H9 (cell line): ENCODE measurements around the gene NMRAL1. TPM values are rescaled to one million over a fixed set of nuclear protein-coding genes. Genes with fewer than 3 reads are reported as not detected.

Source experiments
- DNase-seq: peaks from one replicate; pipeline ENCODE4 v3.0.0-alpha.2; 2017
- H2AFZ ChIP-seq: one replicate; pipeline ENCODE4 v1.6.1; 2013; ENCODE audit warnings: mild to moderate bottlenecking, low read length, control low read depth, moderate library complexity
- H2AK5ac ChIP-seq: 2 replicates; pipeline ENCODE4 v1.6.1; 2013; ENCODE audit warnings: low read length, control low read depth, mixed read lengths; ENCODE audit not compliant: insufficient read length
- H2BK120ac ChIP-seq: one replicate; pipeline ENCODE4 v1.6.1; 2013; ENCODE audit warnings: low read depth, mild to moderate bottlenecking, low read length, control low read depth, inconsistent platforms; ENCODE audit not compliant: poor library complexity, severe bottlenecking
- H2BK12ac ChIP-seq: 2 replicates; pipeline ENCODE4 v1.6.1; 2013; ENCODE audit warnings: low read length, control low read depth, mixed read lengths, low read depth; ENCODE audit not compliant: insufficient read length
- H2BK15ac ChIP-seq: 2 replicates; pipeline ENCODE4 v1.6.1; 2013; ENCODE audit warnings: low read depth, low read length, control low read depth
- H2BK20ac ChIP-seq: one replicate; pipeline ENCODE4 v1.6.1; 2013; ENCODE audit warnings: low read depth, mild to moderate bottlenecking, low read length, control low read depth, inconsistent platforms; ENCODE audit not compliant: poor library complexity, severe bottlenecking
- H2BK5ac ChIP-seq: 2 replicates; pipeline ENCODE4 v1.6.1; 2013; ENCODE audit warnings: low read length, control low read depth, mixed read lengths; ENCODE audit not compliant: insufficient read length
- H3K14ac ChIP-seq: 2 replicates; pipeline ENCODE4 v1.6.1; 2013; ENCODE audit warnings: low read length, control low read depth; ENCODE audit not compliant: insufficient read depth
- H3K18ac ChIP-seq: 2 replicates; pipeline ENCODE4 v1.6.1; 2013; ENCODE audit warnings: low read depth, mild to moderate bottlenecking, mixed read lengths, low read length, control low read depth; ENCODE audit not compliant: insufficient read length
- H3K23ac ChIP-seq: 2 replicates; pipeline ENCODE4 v1.6.1; 2013; ENCODE audit warnings: low read length, control low read depth, mixed read lengths, low read depth; ENCODE audit not compliant: insufficient read length
- H3K23me2 ChIP-seq: 2 replicates; pipeline ENCODE4 v1.6.1; 2013; ENCODE audit warnings: low read depth, mild to moderate bottlenecking, mixed read lengths, low read length, control low read depth; ENCODE audit not compliant: insufficient read length, poor library complexity, severe bottlenecking
- H3K27ac ChIP-seq: 2 replicates; pipeline ENCODE4 v1.5.1; 2013; ENCODE audit warnings: low read length, control low read depth, mixed read lengths, low read depth; ENCODE audit not compliant: insufficient read length
- H3K27me3 ChIP-seq: 2 replicates; pipeline ENCODE4 v1.6.1; 2013; ENCODE audit warnings: low read length, control low read depth, inconsistent platforms; ENCODE audit not compliant: insufficient read depth
- H3K4ac ChIP-seq: 2 replicates; pipeline ENCODE4 v1.6.1; 2013; ENCODE audit warnings: low read depth, mild to moderate bottlenecking, control low read depth, inconsistent platforms, low read length, moderate library complexity
- H3K4me1 ChIP-seq: 2 replicates; pipeline ENCODE4 v1.6.1; 2013; ENCODE audit warnings: low read length, control low read depth, inconsistent platforms; ENCODE audit not compliant: insufficient read depth
- H3K4me2 ChIP-seq: 2 replicates; pipeline ENCODE4 v1.6.1; 2013; ENCODE audit warnings: low read length, control low read depth, mixed read lengths; ENCODE audit not compliant: insufficient read length, insufficient read depth
- H3K56ac ChIP-seq: 2 replicates; pipeline ENCODE4 v1.6.1; 2013; ENCODE audit warnings: low read depth, mild to moderate bottlenecking, mixed read lengths, low read length, control low read depth; ENCODE audit not compliant: insufficient read length
- H3K79me1 ChIP-seq: 2 replicates; pipeline ENCODE4 v1.6.1; 2013; ENCODE audit warnings: low read depth, mild to moderate bottlenecking, moderate library complexity, low read length, control low read depth, inconsistent platforms; ENCODE audit not compliant: insufficient read depth, poor library complexity, severe bottlenecking
- H3K79me2 ChIP-seq: 2 replicates; pipeline ENCODE4 v1.6.1; 2013; ENCODE audit warnings: low read length, control low read depth, inconsistent platforms; ENCODE audit not compliant: insufficient read depth
- H3K9ac ChIP-seq: 2 replicates; pipeline ENCODE4 v1.6.1; 2013; ENCODE audit warnings: low read length, control low read depth, mixed read lengths; ENCODE audit not compliant: insufficient read length; ENCODE audit errors: extremely low read depth
- H3K9me3 ChIP-seq: one replicate; pipeline ENCODE4 v1.6.1; 2013; ENCODE audit warnings: low read depth, low read length, inconsistent platforms; ENCODE audit not compliant: control insufficient read depth
- H3T11ph ChIP-seq: one replicate; pipeline ENCODE4 v1.6.1; 2013; ENCODE audit warnings: mild to moderate bottlenecking, low read length, control low read depth, inconsistent platforms
- H4K20me1 ChIP-seq: one replicate; pipeline ENCODE4 v1.6.1; 2013; ENCODE audit not compliant: control insufficient read depth, insufficient read length, insufficient read depth
- H4K5ac ChIP-seq: 2 replicates; pipeline ENCODE4 v1.6.1; 2013; ENCODE audit warnings: low read depth, mild to moderate bottlenecking, mixed read lengths, low read length, control low read depth; ENCODE audit not compliant: insufficient read length
- H4K8ac ChIP-seq: replicated peaks from 2 replicates; pipeline ENCODE4 v1.6.1; 2013; ENCODE audit warnings: low read length, control low read depth, mixed read lengths, low read depth; ENCODE audit not compliant: insufficient read length
- H4K91ac ChIP-seq: 2 replicates; pipeline ENCODE4 v1.6.1; 2013; ENCODE audit warnings: low read depth, mild to moderate bottlenecking, moderate library complexity, mixed read lengths, low read length, control low read depth; ENCODE audit not compliant: insufficient read length
- H3K27ac Mint-ChIP-seq, 3 experiments: 2 replicates in 2 of 3; 3 replicates in 1 of 3; pipeline ENCODE4 v1.8.0; 2020 to 2021; ENCODE audit warnings: mixed read lengths in 3 of 3, mild to moderate bottlenecking in 1 of 3, moderate library complexity in 1 of 3
- H3K27me3 Mint-ChIP-seq: 2 replicates; pipeline ENCODE4 v1.8.0; 2021; ENCODE audit warnings: low read depth, mild to moderate bottlenecking, moderate library complexity, mixed read lengths
- H3K36me3 Mint-ChIP-seq, 3 experiments: 2 replicates in 2 of 3; 3 replicates in 1 of 3; pipeline ENCODE4 v1.8.0; 2020 to 2021; ENCODE audit warnings: low read depth in 3 of 3, mixed read lengths in 3 of 3; ENCODE audit not compliant: insufficient read depth in 1 of 3
- H3K4me1 Mint-ChIP-seq, 2 experiments: 2 replicates each; pipeline ENCODE4 v1.8.0; 2020; ENCODE audit warnings: mixed read lengths in 2 of 2
- H3K4me3 Mint-ChIP-seq, 2 experiments: 2 replicates in 1 of 2; 3 replicates in 1 of 2; pipeline ENCODE4 v1.8.0; 2020 to 2021; ENCODE audit warnings: mild to moderate bottlenecking in 2 of 2, mixed read lengths in 2 of 2, moderate library complexity in 1 of 2
- H3K9me3 Mint-ChIP-seq, 2 experiments: 2 replicates in 1 of 2; 3 replicates in 1 of 2; pipeline ENCODE4 v1.8.0; 2020; ENCODE audit warnings: mild to moderate bottlenecking in 2 of 2, mixed read lengths in 2 of 2, moderate library complexity in 1 of 2
- CTCF ChIP-seq: fragments of 200-600 bp; sonication (generic); conservative IDR thresholded peaks from 3 replicates; pipeline ENCODE4 v1.8.0; 2021; ENCODE audit warnings: antibody characterized with exemption, mild to moderate bottlenecking
- WGBS: extraction: QIAGEN DNeasy Blood & Tissue Kit; methylation state at CpG from one replicate; pipeline ENCODE4 v1.1.7; 2013; ENCODE audit warnings: missing lambda C conversion rate, low lambda C conversion rate, mixed read lengths; ENCODE audit not compliant: insufficient read length; ENCODE audit errors: extremely low coverage; 5-methylcytosine and 5-hydroxymethylcytosine counted together
- total RNA-seq: library from RNA; stranded (reverse); gene quantifications from 2 replicates; pipeline ENCODE4 v1.2.1, GENCODE V29; 2021

NMRAL1 gene
- total RNA-seq, 1 experiment from 2014 or later = 78.9 TPM

- Histone ChIP-seq H2BK12ac (no peak overlapping the region), H2BK20ac (no peak overlapping the region), H3K23ac (no peak overlapping the region), H3K9me3 (no peaks in the 10 kb centered on the region), H2BK15ac (no peak overlapping the region), H3T11ph (no peak overlapping the region), H2BK5ac (no peak overlapping the region), H3K27me3 (no peaks in the 10 kb centered on the region), H4K91ac (no peak overlapping the region), H4K20me1 (no peaks in the 10 kb centered on the region), H3K56ac (no peak overlapping the region), H3K18ac (no peak overlapping the region), H2BK120ac (no peak overlapping the region), H4K8ac (no peak overlapping the region), H4K5ac (no peak overlapping the region), H3K27ac (no peak overlapping the region), H3K4me2 (no peak overlapping the region), H3K14ac (no peak overlapping the region), H3K4me1 (no peaks in the 10 kb centered on the region; the same call in 1 of the 2 replicates), H3K4ac (no peak overlapping the region), H2AK5ac (no peak overlapping the region), H2AFZ (no peak overlapping the region), H3K79me2 (no peaks in the 10 kb centered on the region), H3K79me1 (no peaks in the 10 kb centered on the region), H3K23me2 (no peaks in the 10 kb centered on the region), H3K9ac (no peak overlapping the region)
- Mint-ChIP-seq H3K27ac (no peak overlapping the region), H3K27me3 (peaks cover 6% of the 10 kb centered on the region), H3K4me3 (no peak overlapping the region), H3K9me3 (0 out of 5 replicates have a peak, but pooled peaks cover 0 to 1% of the 10 kb centered on the region in 2 experiments), H3K36me3 (peaks cover 0 to 2% (median 0%) of the 10 kb centered on the region in 3 experiments; a peak in 1 of 7 replicates), H3K4me1 (peaks cover 8 to 10% of the 10 kb centered on the region in 2 experiments)
- WGBS = no CpG with 5 or more reads among the region's 4 CpGs
- no peak for TF ChIP-seq CTCF
- DNase-seq = no peak
These were observed 61.6 kb downstream of the NMRAL1 start for GRCh38 chr16:4412854-4413253.
